ENCODE data around the gene RAB35.
"Not testable (repeated sequence)": the region's sequence is repeated elsewhere in the genome, so short reads cannot be mapped to it uniquely, and the experiment has no call there.

RAB35 gene

GRCh38 chr12:120048263-120048662, 68.3 kb downstream of the RAB35 start:
- TF ChIP-seq CTCF (IDR thresholded peaks at IDR 0.05; ENCODE audit: low read depth, low read length, poor library complexity, severe bottlenecking) = no peak
- TF ChIP-seq EZH2phosphoT487 (IDR thresholded peaks at IDR 0.05; ENCODE audit: borderline replicate concordance, low read length) = no peak
- H4K20me1 ChIP-seq (ENCODE audit: control insufficient read depth, insufficient read depth, low read depth, low read length) = no peaks in the 10 kb centered on the region
- H3K4me2 ChIP-seq (ENCODE audit: low read length) = no peak overlapping the region
- no peaks in the 10 kb centered on the region for H3F3A ChIP-seq (ENCODE audit: control insufficient read depth, insufficient read depth)
- H3K79me2 ChIP-seq (ENCODE audit: control insufficient read depth, low read length) = no peaks in the 10 kb centered on the region
- H3K4me3 ChIP-seq (ENCODE audit: low read length) = no peak overlapping the region
- no peaks in the 10 kb centered on the region for H3K4me1 ChIP-seq (ENCODE audit: control insufficient read depth, low read length)
- no peaks in the 10 kb centered on the region for H3K9me3 ChIP-seq (ENCODE audit: control insufficient read depth, insufficient read depth, low read length)
- no peak overlapping the region for H3K27ac ChIP-seq (ENCODE audit: low read depth, low read length)
- H3K9me2 ChIP-seq (replicated peaks; ENCODE audit: control insufficient read depth, low read length) = no peaks in the 10 kb centered on the region
- H3K27me3 ChIP-seq (ENCODE audit: control insufficient read depth, low read length) = no peaks in the 10 kb centered on the region
- H3K36me3 ChIP-seq (ENCODE audit: control insufficient read depth, low read length) = no peaks in the 10 kb centered on the region

GRCh38 chr12:120047072-120047471, 69.5 kb downstream of the RAB35 start:
- H3K4me3 ChIP-seq (ENCODE audit: low read length) = no peak overlapping the region
- H3K4me1 ChIP-seq (ENCODE audit: control insufficient read depth, low read length) = no peaks in the 10 kb centered on the region
- TF ChIP-seq EZH2phosphoT487 (IDR thresholded peaks at IDR 0.05; ENCODE audit: borderline replicate concordance, low read length) = no peak
- no peaks in the 10 kb centered on the region for H3K27me3 ChIP-seq (ENCODE audit: control insufficient read depth, low read length)
- no peak overlapping the region for H3K4me2 ChIP-seq (ENCODE audit: low read length)
- H3K79me2 ChIP-seq (ENCODE audit: control insufficient read depth, low read length) = no peaks in the 10 kb centered on the region
- no peak overlapping the region for H3K27ac ChIP-seq (ENCODE audit: low read depth, low read length)
- no peaks in the 10 kb centered on the region for H3K9me3 ChIP-seq (ENCODE audit: control insufficient read depth, insufficient read depth, low read length)
- no peaks in the 10 kb centered on the region for H3K9me2 ChIP-seq (replicated peaks; ENCODE audit: control insufficient read depth, low read length)
- H4K20me1 ChIP-seq (ENCODE audit: control insufficient read depth, insufficient read depth, low read depth, low read length) = no peaks in the 10 kb centered on the region
- no peaks in the 10 kb centered on the region for H3F3A ChIP-seq (ENCODE audit: control insufficient read depth, insufficient read depth)
- no peaks in the 10 kb centered on the region for H3K36me3 ChIP-seq (ENCODE audit: control insufficient read depth, low read length)

- H3K79me2 ChIP-seq (ENCODE audit: control insufficient read depth, low read length); H4K20me1 ChIP-seq (ENCODE audit: control insufficient read depth, insufficient read depth, low read depth, low read length); H3F3A ChIP-seq (ENCODE audit: control insufficient read depth, insufficient read depth); H3K4me1 ChIP-seq (ENCODE audit: control insufficient read depth, low read length); H3K27ac ChIP-seq (ENCODE audit: low read depth, low read length); H3K4me3 ChIP-seq (ENCODE audit: low read length); H3K9me3 ChIP-seq (ENCODE audit: control insufficient read depth, insufficient read depth, low read length); H3K27me3 ChIP-seq (ENCODE audit: control insufficient read depth, low read length); H3K4me2 ChIP-seq (ENCODE audit: low read length); H3K36me3 ChIP-seq (ENCODE audit: control insufficient read depth, low read length); H3K9me2 ChIP-seq (replicated peaks; ENCODE audit: control insufficient read depth, low read length): not testable (repeated sequence)
These were observed 71.2 kb downstream of the RAB35 start for GRCh38 chr12:120045367-120045766.
